Epithelial cell of proximal tubule (primary cell): Measurements from ENCODE around the gene ZNF575. TPM values are rescaled to one million over a fixed set of nuclear protein-coding genes. Genes with fewer than 3 reads are reported as not detected.

Experiments used
- DNase-seq: peaks from one replicate; pipeline ENCODE4 v3.0.0-alpha.2; 2011; ENCODE audit warnings: low read depth
- H3K4me3 ChIP-seq: 2 replicates; pipeline ENCODE4 v1.5.1; 2011; ENCODE audit warnings: low read depth, mild to moderate bottlenecking, low read length
- total RNA-seq: library from RNA; depleted of rRNA; stranded (reverse); fragments of >200 nt; gene quantifications from 2 replicates; pipeline ENCODE4 v1.2.3, GENCODE V29; 2015
- TF ChIP-seq, protein P1 (sequence below): conservative IDR thresholded peaks from 2 replicates; pipeline ENCODE4 v1.5.1; 2012; ENCODE audit warnings: low read depth, mild to moderate bottlenecking, low read length

Gene ZNF575
- total RNA-seq, 1 donor from 2014 or later, result not detected

- no peak overlapping the region for H3K4me3 ChIP-seq
- no peak for DNase-seq
- TF ChIP-seq, protein P1, sequence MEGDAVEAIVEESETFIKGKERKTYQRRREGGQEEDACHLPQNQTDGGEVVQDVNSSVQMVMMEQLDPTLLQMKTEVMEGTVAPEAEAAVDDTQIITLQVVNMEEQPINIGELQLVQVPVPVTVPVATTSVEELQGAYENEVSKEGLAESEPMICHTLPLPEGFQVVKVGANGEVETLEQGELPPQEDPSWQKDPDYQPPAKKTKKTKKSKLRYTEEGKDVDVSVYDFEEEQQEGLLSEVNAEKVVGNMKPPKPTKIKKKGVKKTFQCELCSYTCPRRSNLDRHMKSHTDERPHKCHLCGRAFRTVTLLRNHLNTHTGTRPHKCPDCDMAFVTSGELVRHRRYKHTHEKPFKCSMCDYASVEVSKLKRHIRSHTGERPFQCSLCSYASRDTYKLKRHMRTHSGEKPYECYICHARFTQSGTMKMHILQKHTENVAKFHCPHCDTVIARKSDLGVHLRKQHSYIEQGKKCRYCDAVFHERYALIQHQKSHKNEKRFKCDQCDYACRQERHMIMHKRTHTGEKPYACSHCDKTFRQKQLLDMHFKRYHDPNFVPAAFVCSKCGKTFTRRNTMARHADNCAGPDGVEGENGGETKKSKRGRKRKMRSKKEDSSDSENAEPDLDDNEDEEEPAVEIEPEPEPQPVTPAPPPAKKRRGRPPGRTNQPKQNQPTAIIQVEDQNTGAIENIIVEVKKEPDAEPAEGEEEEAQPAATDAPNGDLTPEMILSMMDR, result no peak
These were observed 42.9 kb upstream of the ZNF575 start for GRCh38 chr19:43489979-43490599.

DNA sequence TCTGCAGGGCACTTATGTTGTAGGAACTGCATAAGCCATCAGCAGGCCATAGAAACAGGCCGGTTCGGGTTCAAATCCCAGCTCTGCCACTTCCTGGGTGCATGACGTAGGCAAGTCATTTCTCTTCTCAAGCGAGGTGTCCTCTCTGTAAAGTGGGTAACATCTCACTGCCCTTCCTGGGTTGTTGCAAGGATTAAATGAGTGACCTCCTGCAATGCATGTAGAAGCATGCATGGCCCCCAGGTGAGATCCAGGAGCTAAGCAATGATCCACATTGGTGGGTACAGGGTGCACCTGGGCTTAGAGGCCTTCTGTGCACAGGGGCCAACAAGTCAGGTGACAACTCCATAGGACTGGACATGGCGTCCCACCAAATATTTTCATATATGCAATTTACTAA lies 42.2 kb upstream of the ZNF575 start:
- DNase-seq, result no peak
- H3K4me3 ChIP-seq, result no peak overlapping the region
- TF ChIP-seq, protein P1, result no peak

GRCh38 chr19:43495082-43495481 lies 37.9 kb upstream of the ZNF575 start:
- no peak for DNase-seq
- no peak overlapping the region for H3K4me3 ChIP-seq
- TF ChIP-seq, protein P1, result no peak

DNA sequence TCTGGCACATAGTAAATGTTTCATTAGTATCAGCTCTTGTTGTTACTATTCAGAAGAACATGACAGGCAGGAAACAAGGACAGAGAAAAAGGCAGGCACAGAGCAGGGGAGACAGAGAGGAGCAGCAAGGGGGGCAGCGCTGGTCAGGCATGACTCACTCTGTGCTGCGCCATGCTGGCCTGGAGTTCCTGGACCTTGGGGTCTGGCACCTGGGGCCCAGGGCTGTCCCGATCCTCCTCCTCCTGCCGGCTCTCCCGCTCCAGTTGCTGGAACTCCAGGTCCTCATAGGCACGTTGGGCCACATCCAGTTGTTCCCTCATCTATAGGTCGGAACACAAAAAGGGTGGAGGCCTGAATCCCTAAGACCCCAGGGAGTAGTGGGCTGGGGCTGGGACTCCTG lies 36.0 kb upstream of the ZNF575 start:
- H3K4me3 ChIP-seq, result no peak overlapping the region
- TF ChIP-seq, protein P1, result no peak
- no peak for DNase-seq

GRCh38 chr19:43498233-43498842 lies 34.6 kb upstream of the ZNF575 start:
- TF ChIP-seq, protein P1, result no peak
- no peak for DNase-seq
- H3K4me3 ChIP-seq, result no peak overlapping the region

- TF ChIP-seq, protein P1, result no peak
- no peak for DNase-seq
- H3K4me3 ChIP-seq, result no peak overlapping the region
These were observed 33.9 kb upstream of the ZNF575 start for GRCh38 chr19:43499042-43499441.
